ENCODE results near the gene PRKCH.

The PRKCH gene

GRCh38 chr14:61511558-61511948 is 190.2 kb downstream of the PRKCH start:
- no peak for TF ChIP-seq CTCF (IDR thresholded peaks at IDR 0.05; ENCODE audit: insufficient read depth, low read length)
- no peak for TF ChIP-seq SPI1 (IDR thresholded peaks at IDR 0.05; ENCODE audit: borderline replicate concordance, low read depth)
- TF ChIP-seq GABPA (IDR thresholded peaks at IDR 0.05; ENCODE audit: low read depth), result no peak
- no peak for TF ChIP-seq POLR2AphosphoS5 (IDR thresholded peaks at IDR 0.05; ENCODE audit: low read depth)
- TF ChIP-seq REST (IDR thresholded peaks at IDR 0.05; ENCODE audit: insufficient replicate concordance, low read depth), result no peak
- Histone ChIP-seq H3K27me3 (ENCODE audit: insufficient read depth, poor library complexity, severe bottlenecking) (no peaks in the 10 kb centered on the region), H3K4me3 (replicated peaks; ENCODE audit: insufficient read depth, low read length) (no peak overlapping the region), H3K27ac (replicated peaks) (no peak overlapping the region)
- no peak for DNase-seq (ENCODE audit: low read depth in 1 of 2, low spot score in 1 of 2)

GRCh38 chr14:61512026-61512834 is 190.9 kb downstream of the PRKCH start:
- Histone ChIP-seq H3K27me3 (ENCODE audit: insufficient read depth, poor library complexity, severe bottlenecking) (no peaks in the 10 kb centered on the region), H3K27ac (replicated peaks) (no peak overlapping the region), H3K4me3 (replicated peaks; ENCODE audit: insufficient read depth, low read length) (no peak overlapping the region)
- no peak for TF ChIP-seq REST (IDR thresholded peaks at IDR 0.05; ENCODE audit: insufficient replicate concordance, low read depth)
- TF ChIP-seq GABPA (IDR thresholded peaks at IDR 0.05; ENCODE audit: low read depth), result no peak
- peak in 1 of 2 experiments; percentile 24 for DNase-seq (ENCODE audit: low read depth in 1 of 2, low spot score in 1 of 2)

- Histone ChIP-seq H3K27ac (replicated peaks) (no peak overlapping the region), H3K4me3 (replicated peaks; ENCODE audit: insufficient read depth, low read length) (no peak overlapping the region), H3K27me3 (ENCODE audit: insufficient read depth, poor library complexity, severe bottlenecking) (no peaks in the 10 kb centered on the region)
- TF ChIP-seq REST (IDR thresholded peaks at IDR 0.05; ENCODE audit: insufficient replicate concordance, low read depth), result no peak
- TF ChIP-seq CTCF (IDR thresholded peaks at IDR 0.05; ENCODE audit: insufficient read depth, low read length), result no peak
- TF ChIP-seq SPI1 (IDR thresholded peaks at IDR 0.05; ENCODE audit: borderline replicate concordance, low read depth), result no peak
- no peak for TF ChIP-seq POLR2AphosphoS5 (IDR thresholded peaks at IDR 0.05; ENCODE audit: low read depth)
- no peak for TF ChIP-seq GABPA (IDR thresholded peaks at IDR 0.05; ENCODE audit: low read depth)
- no peak for DNase-seq (ENCODE audit: low read depth in 1 of 2, low spot score in 1 of 2)
These were observed 192.8 kb downstream of the PRKCH start for GRCh38 chr14:61513986-61514830.
